Putamen (tissue), 1 donor: ENCODE measurements around the gene ODAD2.

Experiments used
- DNase-seq: peaks from one replicate; pipeline ENCODE4 v3.0.0-alpha.2; 2016; ENCODE audit warnings: low spot score

The ODAD2 gene

DNA sequence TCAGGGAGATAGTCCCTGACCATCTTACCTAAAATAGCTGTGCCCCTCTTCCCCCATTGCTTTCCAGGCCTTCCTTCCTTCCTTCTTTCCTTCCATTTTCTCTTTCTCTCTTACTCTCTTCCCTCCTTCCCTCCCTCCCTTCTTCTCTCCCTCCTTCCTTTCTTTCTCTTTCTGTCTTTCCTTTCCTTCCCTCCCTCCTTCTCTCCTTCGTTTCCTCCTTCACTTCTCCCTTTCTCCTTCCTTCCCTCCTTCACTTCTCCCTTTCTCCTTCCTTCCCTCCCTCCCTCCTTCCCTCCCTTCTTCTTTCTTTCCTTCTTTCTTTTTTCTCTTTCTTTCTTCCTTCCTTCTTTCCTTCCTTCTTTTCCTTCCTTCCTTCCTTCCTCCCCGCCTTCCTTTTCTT lies 228.7 kb downstream of the ODAD2 start:
- no peak for DNase-seq
